ENCODE data around the gene CROCC.
"Not testable (repeated sequence)": the region's sequence is repeated elsewhere in the genome, so short reads cannot be mapped to it uniquely, and the experiment has no call there.

Gene CROCC

DNA sequence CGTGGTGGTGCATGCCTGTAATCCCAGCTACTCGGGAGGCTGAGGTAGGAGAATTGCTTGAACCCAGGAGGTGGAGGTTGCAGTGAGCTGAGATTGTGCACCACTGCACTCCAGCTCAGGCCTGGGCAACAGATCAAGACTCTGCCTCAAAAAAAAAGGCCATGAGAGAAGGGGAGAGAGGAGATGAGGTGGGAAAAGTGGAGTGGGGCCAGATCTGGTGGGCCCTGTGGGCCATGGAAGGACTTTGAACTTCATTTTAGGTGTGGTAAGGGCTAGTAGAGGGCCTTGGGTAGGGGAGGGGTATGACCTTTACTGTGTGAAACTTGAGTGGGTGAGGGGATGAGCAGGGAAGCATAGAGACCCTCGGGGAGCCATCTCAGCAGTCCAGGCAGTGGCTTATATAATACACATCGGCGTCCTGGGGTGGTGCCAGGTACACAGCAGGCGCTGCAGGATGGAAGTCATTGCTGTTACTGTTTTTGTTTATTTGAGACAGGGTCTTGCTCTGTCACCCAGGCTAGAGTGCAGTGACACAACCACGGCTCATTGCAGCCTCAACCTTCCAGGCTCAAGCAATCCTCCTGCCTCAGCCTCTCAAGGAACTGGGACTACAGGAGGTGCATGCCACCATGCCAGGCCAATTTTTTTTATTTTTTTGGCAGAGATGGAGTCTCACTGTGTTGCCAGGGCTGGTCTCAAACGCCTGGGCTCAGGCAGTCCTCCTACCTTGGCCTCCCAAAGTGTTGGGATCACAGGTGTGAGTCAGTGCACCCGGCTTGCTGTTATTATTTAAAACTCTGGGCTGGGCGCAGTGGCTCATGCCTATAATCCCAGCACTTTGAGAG, 5.5 kb upstream of the CROCC start:
- ATAC-seq, result not testable (repeated sequence)

DNA sequence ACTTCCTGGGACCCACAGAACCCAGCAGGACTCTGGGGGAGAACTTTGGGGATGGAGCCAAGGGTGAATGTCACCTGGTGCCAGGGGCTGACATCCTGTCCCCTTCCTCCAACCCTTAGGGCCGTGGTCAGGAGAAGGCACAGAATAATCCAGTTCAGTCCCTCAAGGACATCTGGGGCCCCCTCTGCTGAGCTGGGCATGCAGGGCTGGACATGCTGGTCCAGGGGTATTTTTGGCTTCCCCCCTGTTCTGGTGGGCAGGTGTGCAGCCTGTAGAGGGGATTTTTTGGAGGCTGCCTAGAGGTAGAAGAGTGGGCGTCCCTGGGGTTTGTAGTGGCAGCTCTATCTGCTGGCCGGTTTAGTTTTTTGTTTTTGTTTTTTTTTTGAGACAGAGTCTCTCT, 3.4 kb upstream of the CROCC start:
- no peak for ATAC-seq

DNA sequence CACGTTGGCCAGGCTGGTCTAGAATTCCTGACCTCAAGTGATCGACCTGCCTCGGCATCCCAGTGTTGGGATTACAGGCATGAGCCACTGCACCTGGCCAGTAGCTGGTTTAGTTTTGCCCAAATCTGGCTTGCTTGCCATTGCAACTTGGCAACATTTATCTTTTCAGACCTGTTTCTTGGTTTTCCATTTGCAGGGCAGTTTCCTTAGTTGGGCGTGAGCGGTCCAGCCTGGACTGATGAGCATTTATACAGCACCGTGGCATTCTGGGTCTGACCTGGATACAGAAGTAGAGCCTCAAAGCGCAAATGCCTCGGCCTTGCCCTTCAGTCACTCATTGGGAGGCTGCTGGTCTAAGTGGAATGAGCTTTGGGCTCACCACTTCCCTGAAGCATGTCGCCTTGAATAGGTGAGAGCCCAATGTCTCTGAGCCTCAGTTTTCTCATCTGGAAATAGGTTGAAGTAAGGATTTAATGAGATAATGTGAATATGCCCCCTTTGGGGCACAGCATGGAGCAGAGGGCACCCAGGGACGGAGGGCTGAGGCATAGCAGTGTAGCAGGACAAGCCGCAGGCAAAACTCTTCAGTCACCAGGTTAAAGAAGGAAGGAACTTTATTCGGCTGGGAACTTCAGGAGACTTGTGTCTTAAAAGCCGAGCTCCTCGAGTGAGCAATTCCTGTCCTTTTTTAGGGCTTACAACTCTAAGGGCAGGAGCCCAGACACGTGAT, 2.6 kb upstream of the CROCC start:
- ATAC-seq, result not testable (repeated sequence)

DNA sequence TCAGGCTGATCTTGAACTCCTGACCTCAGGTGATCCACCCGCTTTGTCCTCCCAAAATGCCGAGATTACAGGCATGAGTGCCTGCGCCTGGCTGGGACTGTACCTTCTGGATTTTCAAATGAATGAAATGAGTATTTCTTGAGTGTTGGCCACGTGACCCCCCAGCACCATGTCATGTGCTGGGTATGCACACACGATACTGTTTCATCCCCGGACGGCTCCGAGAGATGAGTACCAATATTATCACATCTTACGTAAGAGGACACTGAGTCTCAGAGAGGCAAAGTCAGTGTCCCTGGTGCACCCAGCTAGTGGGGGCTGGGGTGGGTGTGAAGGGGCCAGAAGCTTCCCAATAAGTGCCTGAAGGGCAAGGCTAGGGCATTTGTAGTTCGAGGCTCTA, 780 bp upstream of the CROCC start:
- ATAC-seq, result no peak

DNA sequence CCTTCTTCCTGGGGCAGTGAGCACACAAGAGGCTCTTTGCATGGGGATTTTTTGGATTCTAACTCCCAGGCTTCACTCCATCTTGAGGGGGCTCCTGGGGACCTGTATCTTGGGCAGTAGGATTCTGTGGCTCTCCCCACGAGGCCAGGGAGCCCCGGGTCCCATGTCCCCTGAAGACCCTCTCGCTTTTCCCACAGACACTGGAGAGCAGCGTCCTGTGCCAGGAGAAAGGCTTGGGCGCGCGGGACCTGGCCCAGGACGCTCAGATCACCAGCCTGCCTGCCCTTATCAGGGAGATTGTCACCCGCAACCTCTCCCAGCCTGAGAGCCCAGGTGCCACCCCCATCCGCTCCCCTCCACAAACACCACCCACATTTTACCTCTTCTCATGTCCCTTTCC, 735 bp downstream of the CROCC start:
- no peak for ATAC-seq

DNA sequence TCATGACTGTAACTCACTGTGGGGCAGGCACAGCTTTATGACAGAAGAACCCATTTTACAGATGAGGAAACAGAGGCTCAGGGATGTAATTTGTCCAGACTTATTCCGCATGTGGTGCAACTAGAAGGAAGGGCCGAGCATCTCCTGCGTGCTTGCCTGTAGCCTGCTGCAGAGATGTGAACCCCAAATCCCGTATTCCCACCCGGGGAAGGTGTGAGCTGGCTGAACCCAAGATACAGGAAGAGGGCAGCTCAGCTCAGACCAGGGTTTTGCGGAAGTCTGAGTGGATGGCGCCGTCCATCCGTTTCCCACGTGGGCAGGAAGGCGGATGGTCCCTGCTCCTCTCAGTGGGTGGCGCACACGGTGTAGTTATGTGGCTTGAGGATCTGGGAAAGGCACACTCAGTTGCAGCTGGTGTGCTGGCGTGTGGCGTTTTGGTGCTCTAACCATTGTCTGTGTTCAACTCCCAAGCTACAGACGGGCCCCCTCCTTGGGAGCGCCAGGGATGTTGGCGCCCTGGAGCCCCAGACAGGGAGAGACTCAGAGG, 1.2 kb downstream of the CROCC start:
- ATAC-seq, result no peak

DNA sequence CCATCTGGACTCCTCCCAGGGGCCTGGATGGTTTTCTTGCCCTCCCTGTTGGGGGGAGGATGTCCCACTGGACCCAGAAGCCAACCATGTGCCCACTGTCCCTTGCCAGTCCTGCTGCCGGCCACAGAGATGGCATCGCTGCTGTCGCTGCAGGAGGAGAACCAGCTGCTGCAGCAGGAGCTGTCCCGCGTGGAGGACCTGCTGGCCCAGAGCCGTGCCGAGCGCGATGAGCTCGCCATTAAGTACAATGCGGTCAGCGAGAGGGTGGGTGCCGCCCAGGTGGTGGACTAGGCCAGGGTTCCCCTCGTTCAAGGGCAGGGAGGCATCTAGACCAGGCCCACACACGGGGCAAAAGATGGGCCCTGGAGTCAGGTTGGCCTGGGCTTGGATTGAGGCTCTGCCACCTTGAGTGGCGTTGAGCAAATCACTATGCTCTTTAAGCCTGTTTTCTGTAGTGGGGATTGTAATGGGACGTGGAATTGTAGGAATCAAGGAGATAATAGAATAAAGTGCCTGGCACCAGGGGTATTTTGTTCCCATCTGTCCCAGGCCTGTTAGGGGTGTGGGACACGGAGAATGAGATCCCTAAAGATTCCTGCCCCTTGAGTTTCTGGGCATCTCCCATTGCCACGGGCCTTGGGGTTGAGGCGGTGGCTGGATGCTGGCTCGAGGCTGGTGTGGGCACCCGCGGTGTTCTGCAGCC, 2.6 kb downstream of the CROCC start:
- ATAC-seq, result no peak

DNA sequence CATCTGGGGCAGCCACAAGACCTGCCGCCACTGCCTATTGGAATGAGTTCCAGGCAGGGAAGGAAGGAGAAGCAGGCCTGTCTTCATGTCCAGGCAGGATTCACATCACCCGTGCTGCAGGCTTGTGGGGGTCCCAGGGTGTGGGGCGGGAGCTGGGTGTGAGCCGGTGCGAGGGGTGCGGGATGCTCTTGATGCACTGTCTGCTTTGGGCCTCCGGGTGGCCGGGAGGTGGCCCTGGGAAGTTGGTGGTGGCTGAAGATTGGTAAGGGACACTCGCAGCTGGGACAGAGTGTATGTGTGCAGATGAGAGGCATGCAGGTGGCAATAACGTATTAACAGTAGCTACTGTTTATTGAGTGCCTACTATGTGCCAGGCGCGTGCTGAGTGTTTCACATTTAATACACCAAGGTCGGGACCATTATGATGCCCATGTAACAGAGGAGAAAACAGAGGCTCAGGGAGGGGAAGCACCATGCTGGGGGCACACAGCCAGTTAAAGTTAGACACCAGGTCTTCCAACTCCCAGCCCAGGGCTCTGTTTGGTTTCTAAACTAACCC, 3.3 kb downstream of the CROCC start:
- no peak for ATAC-seq

DNA sequence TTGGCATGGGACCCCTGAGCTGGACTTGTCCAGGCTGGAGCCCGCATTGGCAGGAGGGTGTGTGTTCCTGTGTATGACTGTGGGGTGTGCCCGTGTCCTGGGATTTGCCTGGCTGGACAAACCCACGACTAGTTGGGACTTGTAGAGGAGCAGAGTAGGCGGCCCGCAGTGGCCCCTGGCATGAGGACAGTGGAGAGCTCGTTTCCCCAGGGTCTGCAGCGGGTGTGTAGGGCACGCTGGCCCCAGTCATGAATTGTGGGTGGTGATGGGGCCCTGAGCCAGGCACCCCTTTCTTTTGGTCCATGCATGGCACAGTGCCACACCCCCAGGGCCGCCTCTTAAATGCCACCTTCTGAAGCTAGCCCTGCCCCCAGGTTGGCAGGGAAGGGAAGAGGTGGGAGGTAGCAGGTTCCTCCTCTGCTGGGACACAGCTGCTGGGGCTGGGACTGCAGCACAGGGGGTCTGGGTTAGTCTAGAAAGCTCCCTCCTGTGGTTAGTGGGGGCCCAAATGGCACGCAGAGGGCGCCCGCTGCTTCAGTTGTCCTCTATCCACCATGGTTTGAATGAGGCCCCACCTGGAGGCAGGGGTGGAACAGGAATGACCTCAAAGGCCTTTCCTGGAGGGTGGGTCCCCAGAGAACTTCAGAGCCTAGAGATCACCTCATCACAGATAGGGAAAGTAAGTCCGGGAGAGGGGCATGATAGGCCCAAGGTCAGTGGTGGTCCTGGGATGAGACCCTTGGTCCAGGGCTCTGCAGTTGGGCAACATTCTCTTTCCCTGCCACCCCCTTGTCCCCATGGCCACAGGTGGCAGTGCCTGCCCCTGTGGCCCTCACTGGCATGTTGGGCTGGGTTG, 4.1 kb downstream of the CROCC start:
- no peak for ATAC-seq

DNA sequence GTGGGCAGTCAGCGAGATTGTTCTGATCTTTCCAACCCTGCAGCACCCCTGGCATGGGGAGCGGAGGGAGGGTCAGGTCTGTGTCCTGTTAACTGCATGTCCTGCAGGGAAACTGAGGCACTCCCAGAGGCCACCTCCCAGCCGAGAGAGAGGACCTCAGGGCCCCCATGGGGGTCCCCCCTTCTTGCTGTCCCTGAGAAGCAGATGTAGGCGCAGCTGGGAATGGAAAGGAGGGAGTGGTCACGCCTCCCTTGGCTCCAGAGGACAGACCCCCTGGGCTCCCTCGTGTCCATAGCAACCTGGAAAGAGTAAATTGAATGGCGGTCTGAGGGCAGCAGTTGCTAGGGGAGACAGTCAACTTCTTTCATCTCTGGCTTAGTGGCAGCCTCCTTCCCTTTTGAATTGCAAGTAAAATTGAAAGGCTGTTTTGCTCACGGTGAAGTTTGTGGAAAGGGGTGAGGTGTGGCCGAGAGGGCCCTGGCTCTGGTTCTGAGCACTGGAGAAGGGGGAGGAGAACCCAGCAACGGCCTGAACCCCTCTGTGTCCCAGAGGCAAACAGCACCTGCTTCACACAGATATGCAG, 4.9 kb downstream of the CROCC start:
- ATAC-seq, result no peak

DNA sequence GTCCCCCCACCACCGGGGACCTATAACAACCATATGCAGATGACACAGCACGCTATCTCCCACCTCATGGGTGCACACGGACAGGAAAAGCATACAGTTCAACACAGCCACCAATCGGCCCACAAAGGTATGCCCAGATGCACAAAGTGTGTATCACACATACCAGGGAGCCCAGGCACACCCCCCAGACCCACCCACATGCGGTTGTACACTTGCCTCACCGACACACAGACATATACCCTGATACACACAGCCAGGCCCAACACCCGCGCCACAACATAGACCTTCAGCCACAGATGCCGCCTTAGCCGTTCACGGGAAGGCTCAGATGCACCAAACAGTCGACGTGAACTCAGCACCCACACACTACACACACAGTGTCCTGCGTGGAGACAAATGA, 5.5 kb downstream of the CROCC start:
- ATAC-seq, result peak in 1 of 2 donors; percentile 7

DNA sequence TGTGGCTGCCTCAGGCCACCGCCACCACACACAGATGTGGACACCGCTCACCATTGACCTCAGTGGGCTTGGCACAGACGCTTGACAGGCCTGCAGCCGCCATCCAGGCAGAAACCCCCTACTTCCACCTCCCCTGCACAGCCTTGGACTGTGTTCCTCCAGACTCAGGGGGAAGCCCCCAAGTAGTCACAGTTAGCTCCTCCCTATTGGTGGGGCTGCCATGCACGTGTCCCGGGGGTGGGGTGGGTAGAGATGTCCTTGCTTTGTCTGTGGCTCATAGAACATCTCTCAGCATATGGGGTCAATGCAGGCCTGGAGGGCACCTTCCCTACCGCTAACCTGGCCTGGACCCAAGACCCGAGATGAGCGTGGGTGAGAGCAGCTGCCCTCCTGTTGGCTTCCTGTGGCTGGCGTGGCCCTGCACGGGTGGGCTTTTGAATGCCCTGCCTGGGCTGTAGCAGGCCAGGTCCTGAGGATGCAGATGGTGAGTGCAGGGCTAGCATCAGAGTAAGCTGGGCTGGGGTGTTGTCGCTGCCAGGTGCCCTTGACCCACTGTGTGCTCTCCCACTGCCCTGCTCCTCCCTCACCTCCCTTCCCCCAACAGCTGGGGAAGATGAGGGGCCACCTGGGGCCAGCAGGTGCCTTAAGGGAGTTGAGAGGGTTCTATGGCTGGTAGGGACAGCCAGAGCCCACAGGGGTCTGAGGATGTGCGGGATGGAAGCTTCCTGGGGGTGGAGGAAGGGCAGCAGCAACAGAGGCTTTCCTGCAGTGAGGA, 6.2 kb downstream of the CROCC start:
- ATAC-seq, result peak; percentile 14 to 21

DNA sequence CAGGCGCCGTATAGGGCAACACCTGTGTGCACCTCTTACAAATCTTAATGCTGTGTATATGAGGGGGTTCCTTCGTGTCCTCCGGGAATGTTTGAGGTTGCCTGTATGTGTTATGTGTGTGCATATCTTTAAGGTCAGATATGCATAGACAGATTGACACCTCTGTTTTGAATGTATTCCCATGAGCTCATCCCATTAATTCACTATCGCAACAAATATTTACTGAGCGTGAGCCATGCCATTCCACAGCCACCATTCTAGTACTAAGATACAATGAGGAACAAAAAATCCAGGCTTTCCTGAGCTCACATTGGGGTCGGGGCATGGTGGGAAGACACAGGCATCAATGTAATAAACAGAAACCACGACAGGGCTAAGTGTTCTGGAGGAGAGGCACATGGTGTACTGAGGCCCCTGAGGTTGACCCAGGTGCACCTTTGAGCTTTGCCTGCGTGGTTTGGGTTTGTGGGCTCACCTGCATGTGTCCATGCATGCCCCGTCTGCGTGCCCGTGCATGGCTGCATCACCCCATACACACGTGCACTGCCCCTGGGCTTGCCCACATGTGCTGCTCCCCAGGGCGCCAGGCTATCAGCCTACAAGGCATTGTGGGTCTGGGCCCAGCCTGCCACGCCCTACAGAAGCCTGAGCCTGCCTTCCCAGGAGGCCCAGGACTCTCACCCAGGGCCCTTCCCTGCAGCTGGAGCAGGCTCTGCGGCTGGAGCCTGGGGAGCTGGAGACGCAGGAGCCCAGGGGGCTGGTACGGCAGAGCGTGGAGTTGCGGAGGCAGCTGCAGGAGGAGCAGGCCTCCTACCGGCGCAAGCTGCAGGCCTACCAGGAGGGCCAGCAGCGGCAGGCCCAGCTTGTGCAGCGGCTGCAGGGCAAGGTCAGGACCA, 7.7 kb downstream of the CROCC start:
- ATAC-seq, result not testable (repeated sequence)

DNA sequence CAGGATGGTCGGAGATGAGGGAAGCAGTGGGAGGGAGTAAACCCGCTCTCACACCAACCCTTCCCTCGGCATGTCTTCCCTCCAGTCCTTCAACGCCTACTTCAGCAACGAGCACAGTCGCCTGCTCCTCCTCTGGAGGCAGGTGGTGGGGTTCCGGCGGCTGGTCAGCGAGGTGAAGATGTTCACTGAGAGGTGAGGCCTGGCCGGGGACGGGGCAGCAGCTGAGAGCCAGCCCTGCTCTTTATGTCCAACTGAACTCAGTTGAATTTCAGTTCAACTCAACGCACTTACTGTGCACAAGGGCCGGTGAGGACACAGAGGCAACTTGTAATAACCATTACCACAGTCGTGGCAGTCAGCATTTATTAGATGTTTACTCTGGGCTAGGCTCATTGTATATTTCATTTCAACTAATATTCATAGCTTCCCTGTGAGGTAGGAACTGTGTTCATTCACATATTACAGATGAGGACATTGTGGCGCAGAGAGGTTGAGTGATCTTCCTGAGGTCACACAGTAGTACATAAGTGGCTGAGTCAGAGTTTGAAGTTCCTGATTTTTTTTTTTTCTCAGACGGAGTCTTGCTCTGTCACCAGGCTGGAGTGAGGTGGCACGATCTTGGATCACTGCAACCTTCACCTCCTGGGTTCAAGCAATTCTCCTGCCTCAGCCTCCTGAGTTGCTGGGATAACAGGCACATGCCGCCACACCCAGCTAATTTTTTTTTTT, 9.6 kb downstream of the CROCC start:
- ATAC-seq, result not testable (repeated sequence)

DNA sequence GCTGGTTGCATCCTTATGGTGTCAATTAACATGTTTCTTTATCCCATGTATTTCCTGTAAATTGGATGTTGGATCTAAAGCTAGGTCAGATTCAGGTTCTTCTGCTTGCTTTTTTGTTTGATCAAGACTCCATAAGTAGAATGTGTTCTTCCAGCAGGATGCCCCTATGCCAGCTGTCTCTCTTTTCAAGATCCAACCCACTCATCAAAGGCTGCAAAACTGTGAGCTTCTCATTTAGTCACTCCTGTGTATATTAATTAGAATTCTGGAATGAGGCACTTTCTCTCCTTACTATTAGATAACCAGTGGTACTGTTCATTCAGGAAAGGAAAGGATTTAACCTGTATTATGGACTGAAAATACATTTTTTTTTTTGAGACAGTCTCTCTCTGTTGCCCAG, 12.2 kb downstream of the CROCC start:
- ATAC-seq, result not testable (repeated sequence)

DNA sequence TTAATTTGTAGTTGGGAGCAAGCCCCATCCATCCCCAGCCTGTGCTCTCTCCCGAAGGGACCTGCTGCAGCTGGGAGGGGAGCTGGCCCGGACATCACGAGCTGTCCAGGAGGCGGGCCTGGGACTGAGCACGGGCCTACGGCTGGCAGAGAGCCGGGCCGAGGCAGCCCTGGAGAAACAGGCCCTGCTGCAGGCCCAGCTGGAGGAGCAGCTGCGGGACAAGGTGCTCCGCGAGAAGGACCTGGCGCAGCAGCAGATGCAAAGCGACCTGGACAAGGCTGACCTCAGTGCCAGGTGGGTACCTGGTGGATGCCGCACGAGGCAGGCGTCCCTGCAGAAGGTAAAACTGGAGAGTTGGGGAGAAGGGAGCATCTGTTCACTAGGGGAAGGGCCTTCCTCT, 14.8 kb downstream of the CROCC start:
- ATAC-seq, result not testable (repeated sequence)

DNA sequence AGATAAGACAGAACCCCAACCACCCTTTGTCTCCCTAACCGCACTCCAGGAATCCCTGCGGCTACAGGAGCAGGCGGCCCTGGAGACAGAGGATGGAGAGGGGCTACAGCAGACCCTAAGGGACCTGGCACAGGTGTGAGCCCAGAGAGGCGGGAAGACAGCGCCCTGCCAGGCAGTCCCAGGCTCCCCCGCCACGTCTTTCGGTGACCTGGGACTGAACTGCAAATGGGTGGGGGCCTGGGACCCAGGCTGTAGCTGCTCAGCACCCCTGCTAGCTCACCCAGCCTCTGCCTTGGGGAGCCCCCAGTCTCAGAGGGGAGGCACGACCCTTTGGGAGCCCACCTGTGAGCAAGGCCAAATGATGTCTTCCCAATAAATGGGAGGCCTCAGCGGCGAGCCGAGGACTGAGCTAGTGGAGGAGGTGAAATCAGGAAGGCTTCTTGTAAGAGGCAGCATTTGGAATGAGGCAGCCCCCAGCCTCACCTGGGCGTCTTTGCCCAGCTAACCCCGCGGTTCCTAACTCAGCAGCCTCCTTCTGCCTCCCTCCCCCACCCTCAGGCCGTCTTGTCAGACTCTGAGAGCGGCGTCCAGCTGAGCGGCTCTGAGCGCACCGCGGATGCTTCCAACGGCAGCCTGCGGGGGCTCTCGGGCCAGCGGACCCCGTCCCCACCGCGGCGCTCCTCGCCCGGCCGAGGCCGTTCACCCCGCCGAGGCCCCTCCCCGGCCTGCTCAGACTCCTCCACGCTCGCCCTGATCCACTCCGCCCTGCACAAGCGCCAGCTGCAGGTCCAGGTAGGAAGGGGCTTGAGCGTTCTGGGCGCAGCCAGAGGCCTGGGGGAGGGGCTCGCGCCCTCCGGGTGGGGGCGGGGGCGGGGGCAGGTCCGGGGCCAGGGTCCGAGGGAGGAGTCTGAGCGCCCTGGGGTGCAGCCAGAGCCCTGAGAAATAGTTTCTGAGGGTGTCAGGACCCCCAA, 16.9 kb downstream of the CROCC start:
- no peak for ATAC-seq
